CD4-positive, alpha-beta T cell treated with Interleukin-12 subunit alpha and Interleukin-12 subunit beta, for 1 hour (primary cell): Measurements from ENCODE around the gene CFAP58.

ENCODE experiments used
- DNase-seq: peaks from one replicate; pipeline ENCODE4 v3.0.0-alpha.2; 2020

The CFAP58 gene

GRCh38 chr10:104488439-104488832 is 134.8 kb downstream of the CFAP58 start:
- DNase-seq = no peak

GRCh38 chr10:104492329-104492940 is 138.8 kb downstream of the CFAP58 start:
- no peak for DNase-seq

- no peak for DNase-seq
Observed at GRCh38 chr10:104498347-104499081, 144.9 kb downstream of the CFAP58 start.

- no peak for DNase-seq
Observed at GRCh38 chr10:104501449-104501848, 147.8 kb downstream of the CFAP58 start.

- DNase-seq = no peak
Observed at GRCh38 chr10:104501864-104502579, 148.4 kb downstream of the CFAP58 start.

GRCh38 chr10:104502907-104503306 is 149.3 kb downstream of the CFAP58 start:
- no peak for DNase-seq
